Uterus (tissue), 2 donors: ENCODE measurements around the gene PTGES2.

Experiments
- CTCF ChIP-seq, 4 experiments: fragments of 200-600 bp in 2 of 4; fragments of 450-650 bp in 2 of 4; sonication (generic) in 2 of 4; IDR thresholded peaks; one replicate each; pipeline ENCODE4 v1.5.1; 2016 to 2019; ENCODE audit warnings: antibody characterized with exemption in 4 of 4, mild to moderate bottlenecking in 2 of 4, moderate library complexity in 1 of 4
- POLR2A ChIP-seq, 2 donors: fragments of 450-650 bp; IDR thresholded peaks; one replicate each; pipeline ENCODE4 v1.6.1; 2016; ENCODE audit warnings: antibody characterized with exemption in 2 of 2, mild to moderate bottlenecking in 1 of 2, moderate library complexity in 1 of 2

DNA sequence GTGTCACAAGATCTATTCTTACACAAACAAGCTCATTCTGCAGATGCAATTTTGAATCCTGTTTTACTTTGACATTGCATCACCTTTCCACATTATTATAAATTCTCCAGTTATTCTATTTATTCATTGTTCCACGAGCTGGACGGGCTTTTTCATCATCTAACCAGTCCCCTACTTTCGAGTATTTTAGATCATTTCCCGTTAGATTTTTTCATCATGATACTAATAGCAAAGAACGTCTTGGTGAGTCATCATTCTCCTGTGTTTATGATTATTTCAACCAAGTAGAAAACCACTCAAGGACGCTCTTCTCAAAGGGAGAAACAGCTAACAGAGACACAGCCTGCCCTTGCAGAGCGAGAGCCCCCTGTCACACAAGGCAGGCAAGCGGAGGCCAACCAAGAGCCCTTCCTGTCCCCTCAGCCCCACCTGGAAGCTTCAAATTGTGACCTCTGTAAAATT, 47.6 kb upstream of the PTGES2 start:
- TF ChIP-seq POLR2A (IDR thresholded peaks at IDR 0.05) (no peak), CTCF (IDR thresholded peaks at IDR 0.05) (no peak)
